ENCODE results near the gene ADAMTS6.

GRCh38 chr5:65271906-65272305 is 209.8 kb downstream of the ADAMTS6 start:
- TF ChIP-seq JUNB (IDR thresholded peaks at IDR 0.05) (no peak), CTCF (IDR thresholded peaks at IDR 0.05) (no peak), POLR2A (IDR thresholded peaks at IDR 0.05; ENCODE audit: low read length) (no peak), SMC3 (IDR thresholded peaks at IDR 0.05) (no peak), ESRRA (IDR thresholded peaks at IDR 0.05; ENCODE audit: borderline replicate concordance, low read length) (no peak), ZFP36 (IDR thresholded peaks at IDR 0.05; ENCODE audit: borderline replicate concordance, partially characterized antibody) (no peak), RFX5 (IDR thresholded peaks at IDR 0.05) (no peak), RNF2 (IDR thresholded peaks at IDR 0.05; ENCODE audit: borderline replicate concordance, low read depth) (no peak), RAD21 (conservative IDR thresholded peaks at IDR 0.05 in 1 of 2, IDR thresholded peaks at IDR 0.05 in 1 of 2) (no peak), REST (IDR thresholded peaks at IDR 0.05) (no peak)
